Hepatocyte (in vitro differentiated cells): ENCODE data around the gene ELMO3.

Experiments
- CTCF ChIP-seq: fragments of 200-600 bp; sonication (generic); IDR thresholded peaks from 2 replicates; pipeline ENCODE4 v1.5.1; 2016; ENCODE audit warnings: antibody characterized with exemption, mild to moderate bottlenecking; ENCODE audit not compliant: poor library complexity
- EZH2 ChIP-seq: fragments of 200-600 bp; sonication (generic); IDR thresholded peaks from 2 replicates; pipeline ENCODE4 v1.6.1; 2016; ENCODE audit warnings: antibody characterized with exemption, mild to moderate bottlenecking, borderline replicate concordance
- EZH2phosphoT487 ChIP-seq: fragments of 200-600 bp; sonication (generic); IDR thresholded peaks from one replicate; pipeline ENCODE4 v1.6.1; 2018; ENCODE audit warnings: antibody characterized with exemption, mild to moderate bottlenecking, low read depth, moderate library complexity; ENCODE audit not compliant: unreplicated experiment, severe bottlenecking

DNA sequence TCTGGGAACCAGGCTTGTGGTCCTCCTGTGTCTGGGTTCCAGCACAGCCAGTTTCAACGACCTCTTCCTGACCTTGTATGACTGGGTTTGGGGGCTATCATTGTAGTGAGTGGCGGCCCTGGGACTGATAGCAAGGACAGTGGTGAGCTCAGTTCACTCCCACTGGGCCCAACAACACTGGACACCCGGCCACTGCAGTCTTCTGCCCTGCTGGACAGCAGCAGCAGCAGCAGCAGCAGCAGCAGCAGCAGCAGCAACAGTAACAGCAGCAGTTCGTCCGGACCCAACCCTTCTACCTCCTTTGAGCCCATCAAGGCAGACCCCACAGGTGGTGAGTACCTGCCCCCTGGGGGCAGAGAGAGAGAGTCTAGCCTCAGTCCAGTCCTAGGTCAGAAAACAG, 3.3 kb upstream of the ELMO3 start:
- TF ChIP-seq CTCF, result no peak
- no peak for TF ChIP-seq EZH2
- TF ChIP-seq EZH2phosphoT487, result no peak
